Right lobe of liver (tissue), 6 donors: Measurements from ENCODE around the gene CCDC178. TPM values are rescaled to one million over a fixed set of nuclear protein-coding genes. Genes with fewer than 3 reads are reported as not detected.

Source experiments
- ATAC-seq, 4 donors: fragments of 200-7000 bp; cut with Tn5 transposase; one replicate each; pipeline ENCODE4 v1.9.1; 2020; ENCODE audit warnings: mild to moderate bottlenecking in 4 of 4, moderate library complexity in 4 of 4
- DNase-seq, 3 donors: peaks; one replicate each; pipeline ENCODE4 v3.0.0-alpha.2; 2020
- H3K27ac ChIP-seq, 3 donors: fragments of 200-600 bp; one replicate each; pipeline ENCODE4 v1.8.0; 2022
- H3K27me3 ChIP-seq, 2 donors: fragments of 200-600 bp; one replicate each; pipeline ENCODE4 v1.8.0; 2022
- H3K36me3 ChIP-seq, 4 donors: fragments of 200-600 bp; sonication (generic) in 1 of 4; one replicate each; pipeline versions ENCODE4 v1.5.1 to v1.8.0; 2017 to 2022; ENCODE audit warnings: control low read depth in 1 of 4
- H3K4me1 ChIP-seq, 4 donors: fragments of 200-600 bp; sonication (generic) in 1 of 4; one replicate each; pipeline versions ENCODE4 v1.5.1 to v1.8.0; 2017 to 2022; ENCODE audit warnings: control low read depth in 1 of 4
- H3K4me3 ChIP-seq, 3 donors: fragments of 200-600 bp; one replicate each; pipeline ENCODE4 v1.8.0; 2022
- H3K9me3 ChIP-seq, 4 donors: fragments of 200-600 bp; sonication (generic) in 1 of 4; one replicate each; pipeline versions ENCODE4 v1.5.1 to v1.8.0; 2017 to 2022; ENCODE audit warnings: control low read depth in 1 of 4
- CTCF ChIP-seq, 4 donors: fragments of 200-600 bp in 3 of 4; fragments of 450-650 bp in 1 of 4; IDR thresholded peaks; one replicate each; pipeline versions ENCODE4 v1.5.1 to v1.8.0; 2016 to 2022; ENCODE audit warnings: antibody characterized with exemption in 4 of 4, mild to moderate bottlenecking in 2 of 4
- POLR2A ChIP-seq: fragments of 450-650 bp; IDR thresholded peaks from one replicate; pipeline ENCODE4 v1.6.1; 2017; ENCODE audit warnings: antibody characterized with exemption, mild to moderate bottlenecking
- WGBS: methylation state at CpG from one replicate; pipeline ENCODE4 v1.1.6; 2018; ENCODE audit warnings: low coverage, low lambda C conversion rate; ENCODE audit not compliant: insufficient coverage; ENCODE audit errors: missing lambda C conversion rate; 5-methylcytosine and 5-hydroxymethylcytosine counted together
- intact Hi-C, 2 donors: fragments of 100-400 bp; cut with DNase I; formaldehyde crosslinking; loops; one replicate each; pipeline versions ENCODE4 v1.11.2 to v1.14.1; 2022
- total RNA-seq, 6 experiments: library from RNA; depleted of rRNA in 2 of 6; stranded (reverse); fragments of >200 nt in 2 of 6; fragmentation: NEBNext Ultra II Directional in 3 of 6; extraction: Animal tissue kit (Norgen Biotek cat#: 25700) in 3 of 6; gene quantifications; one replicate each; pipeline versions ENCODE4 v1.1.0 to v1.2.4, GENCODE V29; 2016 to 2023
- donor health status: DM: no; HTN: yes; CAD: no.
- donor health status: DM: no; HTN: no; CAD: no.
- donor health status: DM: no; HTN: no; CAD: no.
- donor health status: DM: no; HTN: yes; CAD: no.
- donor health status: DM: no; HTN: yes; CAD: no.

CCDC178 gene
- total RNA-seq, 6 experiments from 2014 or later: not detected

- Histone ChIP-seq H3K4me1 (no peaks in the 10 kb centered on the region), H3K4me3 (no peak overlapping the region), H3K27me3 (no peaks in the 10 kb centered on the region), H3K27ac (no peak overlapping the region), H3K36me3 (no peaks in the 10 kb centered on the region), H3K9me3 (no peaks in the 10 kb centered on the region)
- no peak for TF ChIP-seq POLR2A
- TF ChIP-seq CTCF (IDR thresholded peaks at IDR 0.05): no peak
- ATAC-seq (no peak), DNase-seq (no peak)
- intact Hi-C loops: no loop called here
- WGBS: 60% methylated on average over 3 of the region's 3 CpGs
Observed at GRCh38 chr18:32891797-32892196, 548.7 kb downstream of the CCDC178 start.

GRCh38 chr18:32891130-32891529 is 549.4 kb downstream of the CCDC178 start:
- Histone ChIP-seq H3K27me3 (no peaks in the 10 kb centered on the region), H3K4me3 (no peak overlapping the region), H3K9me3 (no peaks in the 10 kb centered on the region), H3K27ac (no peak overlapping the region), H3K4me1 (no peaks in the 10 kb centered on the region), H3K36me3 (no peaks in the 10 kb centered on the region)
- intact Hi-C loops: no loop called here
- no peak for DNase-seq
- 52% methylated on average over 2 of the region's 2 CpGs for WGBS
- no peak for ATAC-seq
- no peak for TF ChIP-seq CTCF (IDR thresholded peaks at IDR 0.05)

DNA sequence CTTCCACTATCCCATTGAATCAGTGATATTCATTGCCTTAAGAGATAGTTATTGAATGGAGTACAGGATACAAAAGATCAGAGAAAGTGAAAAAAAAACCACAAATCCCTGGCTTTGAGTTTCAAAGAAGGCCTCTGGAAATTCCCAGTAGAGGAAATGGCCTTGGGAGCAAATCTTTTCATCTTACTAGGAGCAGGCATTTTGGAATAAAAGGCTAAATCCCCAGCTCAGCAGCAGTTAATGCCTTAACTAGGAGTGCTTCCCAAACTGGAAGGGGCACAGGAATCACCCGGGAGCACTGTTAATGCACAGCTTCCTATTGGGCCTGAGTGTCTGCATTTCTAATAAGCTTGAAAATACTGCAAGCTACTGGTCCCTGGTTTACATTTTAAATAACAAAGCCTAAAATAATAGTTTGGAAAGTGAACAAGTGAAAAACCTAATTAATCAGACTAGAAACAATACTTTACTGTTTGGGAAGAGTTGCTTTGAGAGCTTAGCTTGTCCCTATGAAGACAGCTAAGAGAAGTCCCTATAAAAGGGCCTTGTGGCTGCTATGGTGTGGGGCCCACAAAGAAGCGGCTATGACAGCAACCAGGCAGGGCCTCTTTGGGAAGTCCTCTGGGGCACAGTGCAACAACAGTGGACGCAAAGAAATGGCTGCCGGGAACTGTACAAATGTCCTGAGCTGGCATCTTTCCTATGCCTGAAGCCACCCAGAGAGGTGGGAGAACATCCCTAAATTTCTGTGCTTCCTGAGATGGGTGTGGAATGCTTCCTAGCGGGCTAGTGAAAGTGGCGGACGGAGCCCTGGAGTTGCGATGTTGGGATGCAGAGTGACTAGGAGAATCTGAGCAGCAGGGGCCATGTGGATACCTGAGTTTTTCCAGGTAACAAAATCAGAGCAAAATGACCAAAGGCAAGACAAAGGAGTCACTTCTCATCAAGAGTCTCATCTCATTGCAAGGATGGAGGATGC is 550.6 kb downstream of the CCDC178 start:
- Histone ChIP-seq H3K27me3 (no peaks in the 10 kb centered on the region), H3K36me3 (no peaks in the 10 kb centered on the region), H3K27ac (no peak overlapping the region), H3K9me3 (no peaks in the 10 kb centered on the region), H3K4me1 (no peaks in the 10 kb centered on the region), H3K4me3 (no peak overlapping the region)
- no peak for TF ChIP-seq CTCF (IDR thresholded peaks at IDR 0.05)
- no peak for TF ChIP-seq POLR2A
- 92% methylated on average over 6 of the region's 8 CpGs for WGBS
- intact Hi-C loops: no loop called here
- no peak for ATAC-seq
- DNase-seq: no peak

DNA sequence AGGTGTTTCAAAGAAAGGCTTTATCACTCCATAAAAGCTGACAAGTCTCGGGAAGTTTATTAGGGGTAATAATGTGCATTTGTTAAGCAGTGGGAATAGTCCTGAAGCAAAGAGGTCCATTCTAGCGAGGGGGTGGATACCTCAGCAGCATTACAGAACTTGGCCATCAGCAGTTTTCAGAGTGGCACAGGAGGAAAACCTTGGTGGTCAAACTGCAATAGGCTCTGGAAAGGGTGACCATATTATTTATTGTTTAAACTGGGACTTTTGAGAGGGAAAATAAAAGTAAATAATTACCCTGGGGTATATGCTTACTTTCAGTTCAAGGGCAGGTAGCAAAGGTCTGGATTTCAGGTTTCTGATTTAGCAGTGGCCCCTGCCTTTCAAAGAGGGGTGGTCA is 552.2 kb downstream of the CCDC178 start:
- WGBS: 64% methylated on average over 2 of the region's 2 CpGs
- no peak for ATAC-seq

More for the DNA sequence above, 552.2 kb downstream of the CCDC178 start:
- no peaks in the 10 kb centered on the region for H3K9me3 ChIP-seq
- TF ChIP-seq POLR2A: no peak
- TF ChIP-seq CTCF (IDR thresholded peaks at IDR 0.05): no peak
- DNase-seq: no peak
- no peaks in the 10 kb centered on the region for H3K4me1 ChIP-seq
- H3K36me3 ChIP-seq: no peaks in the 10 kb centered on the region
- no peaks in the 10 kb centered on the region for H3K27me3 ChIP-seq
- intact Hi-C loops: no loop called here
- H3K4me3 ChIP-seq: no peak overlapping the region
- H3K27ac ChIP-seq: no peak overlapping the region

Other genes starting within 250 kb of the CCDC178 start
- gene ASXL3, start 137.5 kb upstream of the CCDC178 start, total RNA-seq: 1 to 10 TPM in 3 of 6 experiments, under 1 TPM in 3; 0.12 to 4.0 (median 1.3) TPM